ENCODE results near the gene REELD1. TPM values are rescaled to one million over a fixed set of nuclear protein-coding genes. Genes with fewer than 3 reads are reported as not detected.

The REELD1 gene
- total and polyA plus RNA-seq, 2 donors (not counting 3 experiments of a cell fraction or from before 2014, with no cell fraction given): not detected

DNA sequence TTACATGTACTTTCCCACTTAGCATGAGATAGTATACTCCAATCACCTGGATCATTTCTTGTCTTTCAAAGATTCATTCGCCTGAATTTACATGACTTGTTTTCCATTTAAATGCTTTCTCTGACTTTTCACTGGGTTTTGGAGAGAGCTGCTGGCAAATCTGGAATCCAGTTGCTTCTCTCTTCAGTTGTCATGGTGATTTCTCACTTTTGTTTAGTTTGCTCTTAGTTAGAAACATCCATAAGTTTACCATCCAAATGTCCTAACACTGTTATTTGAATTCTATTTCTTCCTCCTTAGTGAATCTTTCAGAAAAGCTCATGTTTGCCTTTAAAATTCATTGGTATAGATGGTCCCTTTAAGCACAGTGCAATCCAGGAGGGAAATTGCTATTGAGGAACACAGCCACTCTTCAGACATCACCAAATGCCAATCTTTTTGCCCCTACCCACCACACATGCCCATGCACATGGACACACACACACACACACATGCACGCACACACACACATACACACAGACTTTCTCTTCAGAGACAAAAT is 51.7 kb downstream of the REELD1 start:
- Histone ChIP-seq H3K4me2 (ENCODE audit: insufficient read depth, low read length) (no peak overlapping the region), H3K27me3 (ENCODE audit: control insufficient read depth in 2 of 2, insufficient read depth in 2 of 2, low read length in 2 of 2) (no peaks in the 10 kb centered on the region), H3K27ac (ENCODE audit: insufficient read depth, low read depth, low read length) (no peak overlapping the region), H3K79me2 (ENCODE audit: control insufficient read depth, insufficient read depth, low read length) (no peaks in the 10 kb centered on the region), H3K9ac (replicated peaks; ENCODE audit: extremely low read depth, insufficient read depth, low read length) (no peak overlapping the region), H3K36me3 (ENCODE audit: control insufficient read depth in 2 of 2, extremely low read depth in 1 of 2, insufficient read depth in 2 of 2, low read length in 2 of 2) (no peaks in the 10 kb centered on the region), H3K9me1 (replicated peaks; ENCODE audit: control insufficient read depth, extremely low read depth, insufficient read depth, low read length) (no peaks in the 10 kb centered on the region), H3K4me3 (replicated peaks in 1 of 3; ENCODE audit: insufficient read depth in 1 of 3, low read depth in 1 of 3, low read length in 3 of 3) (no peak overlapping the region), H4K20me1 (replicated peaks; ENCODE audit: control insufficient read depth, extremely low read depth, insufficient read depth, low read length) (no peaks in the 10 kb centered on the region), H2AFZ (ENCODE audit: low read depth, low read length) (no peak overlapping the region), H3K9me3 (replicated peaks; ENCODE audit: control insufficient read depth, insufficient read depth, low read length) (no peaks in the 10 kb centered on the region), H3K4me1 (ENCODE audit: control insufficient read depth, extremely low read depth, insufficient read depth, low read length) (no peaks in the 10 kb centered on the region)
- ChIA-PET CTCF (no interaction called here), POLR2A (no interaction called here)
- BruUV-seq (replicated peaks): no TSS peak
- intact Hi-C loops (cut with micrococcal nuclease) (loop anchor here (2.0 kb wide), 1 partner anchor 19 kb away; no protein-coding TSS in a partner anchor), dilution Hi-C loops (cut with MboI; ENCODE audit: extremely low pct_ligation_motif_present, low sequenced_read_pairs) (no loop called here)
- DNase-seq (ENCODE audit: low read depth, low spot score): no peak
- no peak for FAIRE-seq
- TF ChIP-seq POLR2A (IDR thresholded peaks at IDR 0.05; ENCODE audit: low read depth, low read length) (no peak), GATA2 (IDR thresholded peaks at IDR 0.05; ENCODE audit: insufficient read depth, insufficient read length, low read depth, low read length) (no peak), MYC (IDR thresholded peaks at IDR 0.05; ENCODE audit: low read depth, low read length) (no peak), FOS (IDR thresholded peaks at IDR 0.05; ENCODE audit: borderline replicate concordance, insufficient read depth, low read length) (no peak), JUN (IDR thresholded peaks at IDR 0.05; ENCODE audit: borderline replicate concordance, insufficient read depth, insufficient read length, low read depth) (no peak)
- TF ChIP-seq, protein P1, sequence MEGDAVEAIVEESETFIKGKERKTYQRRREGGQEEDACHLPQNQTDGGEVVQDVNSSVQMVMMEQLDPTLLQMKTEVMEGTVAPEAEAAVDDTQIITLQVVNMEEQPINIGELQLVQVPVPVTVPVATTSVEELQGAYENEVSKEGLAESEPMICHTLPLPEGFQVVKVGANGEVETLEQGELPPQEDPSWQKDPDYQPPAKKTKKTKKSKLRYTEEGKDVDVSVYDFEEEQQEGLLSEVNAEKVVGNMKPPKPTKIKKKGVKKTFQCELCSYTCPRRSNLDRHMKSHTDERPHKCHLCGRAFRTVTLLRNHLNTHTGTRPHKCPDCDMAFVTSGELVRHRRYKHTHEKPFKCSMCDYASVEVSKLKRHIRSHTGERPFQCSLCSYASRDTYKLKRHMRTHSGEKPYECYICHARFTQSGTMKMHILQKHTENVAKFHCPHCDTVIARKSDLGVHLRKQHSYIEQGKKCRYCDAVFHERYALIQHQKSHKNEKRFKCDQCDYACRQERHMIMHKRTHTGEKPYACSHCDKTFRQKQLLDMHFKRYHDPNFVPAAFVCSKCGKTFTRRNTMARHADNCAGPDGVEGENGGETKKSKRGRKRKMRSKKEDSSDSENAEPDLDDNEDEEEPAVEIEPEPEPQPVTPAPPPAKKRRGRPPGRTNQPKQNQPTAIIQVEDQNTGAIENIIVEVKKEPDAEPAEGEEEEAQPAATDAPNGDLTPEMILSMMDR (IDR thresholded peaks at IDR 0.05; ENCODE audit: extremely low read depth in 1 of 2, insufficient read depth in 1 of 2, low read depth in 1 of 2, low read length in 2 of 2): no peak
- TF ChIP-seq, protein P2, sequence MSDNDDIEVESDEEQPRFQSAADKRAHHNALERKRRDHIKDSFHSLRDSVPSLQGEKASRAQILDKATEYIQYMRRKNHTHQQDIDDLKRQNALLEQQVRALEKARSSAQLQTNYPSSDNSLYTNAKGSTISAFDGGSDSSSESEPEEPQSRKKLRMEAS (IDR thresholded peaks at IDR 0.05; ENCODE audit: insufficient read depth, insufficient read length): no peak

Data from endothelial cell of umbilical vein (primary cell).